GM21367 (cell line): ENCODE measurements around the gene CXCL16.

Experiments used
- ATAC-seq: cut with Tn5 transposase; IDR thresholded peaks from one replicate; pipeline ENCODE4 v1.9.1; 2021; ENCODE audit not compliant: unreplicated experiment

The CXCL16 gene, protein sequence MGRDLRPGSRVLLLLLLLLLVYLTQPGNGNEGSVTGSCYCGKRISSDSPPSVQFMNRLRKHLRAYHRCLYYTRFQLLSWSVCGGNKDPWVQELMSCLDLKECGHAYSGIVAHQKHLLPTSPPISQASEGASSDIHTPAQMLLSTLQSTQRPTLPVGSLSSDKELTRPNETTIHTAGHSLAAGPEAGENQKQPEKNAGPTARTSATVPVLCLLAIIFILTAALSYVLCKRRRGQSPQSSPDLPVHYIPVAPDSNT

GRCh38 chr17:4739122-4740024 is at the start of gene CXCL16, which contains the start of gene ZMYND15:
Gene CXCL16 (minus strand): TSS chr17:4739928. CDS start chr17:4739339, 589 bp downstream.
Gene ZMYND15 (plus strand): TSS chr17:4739833. CDS start chr17:4740549, 716 bp downstream.
- ATAC-seq, result no peak

DNA sequence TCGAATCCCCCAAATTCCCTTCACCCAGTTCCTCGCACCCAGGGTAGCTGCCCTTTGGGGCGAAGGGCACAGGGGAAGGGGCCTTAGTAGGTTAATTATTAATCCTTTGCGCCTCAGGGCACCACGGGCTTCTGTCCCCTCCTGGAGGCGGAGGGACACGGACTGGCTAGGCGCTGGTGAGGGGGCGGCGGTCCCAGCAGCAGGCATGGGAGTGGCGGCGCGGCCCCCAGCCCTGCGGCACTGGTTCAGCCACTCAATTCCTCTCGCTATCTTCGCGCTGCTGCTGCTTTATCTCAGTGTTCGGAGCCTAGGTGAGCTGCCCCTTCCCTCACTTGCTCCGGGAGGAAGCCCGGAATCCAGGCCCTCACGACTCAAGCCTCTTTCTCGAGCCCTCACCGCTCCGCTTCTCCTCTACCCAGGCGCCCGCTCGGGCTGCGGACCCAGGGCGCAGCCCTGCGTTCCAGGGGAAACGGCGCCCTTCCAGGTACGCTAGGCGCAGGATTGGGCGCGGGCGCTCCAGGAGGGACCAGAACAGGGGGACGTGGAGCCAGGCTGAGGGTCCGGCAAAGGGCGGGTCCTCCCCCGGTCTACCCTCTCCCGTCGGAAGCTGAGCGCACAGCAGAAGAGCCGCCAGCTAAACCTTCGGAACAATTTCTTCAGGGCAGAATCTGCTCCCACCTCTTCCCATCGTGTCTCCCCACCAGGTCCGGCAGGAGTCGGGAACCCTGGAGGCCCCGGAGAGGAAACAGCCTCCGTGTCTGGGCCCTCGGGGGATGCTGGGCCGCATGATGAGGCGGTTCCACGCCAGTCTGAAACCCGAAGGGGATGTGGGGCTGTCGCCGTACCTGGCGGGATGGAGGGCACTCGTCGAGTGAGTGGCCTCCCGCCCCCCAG is 49.3 kb upstream of the CXCL16 start, which contains the start of gene GLTPD2:
Gene GLTPD2 (plus strand): TSS at position 158 of the 894 bp plus-strand sequence. CDS start 48 bp downstream, at position 206.
- peak; percentile 18 for ATAC-seq

- ATAC-seq, result no peak
Measured at GRCh38 chr17:4788159-4788806, 48.6 kb upstream of the CXCL16 start.

GRCh38 chr17:4786516-4786915 is 46.8 kb upstream of the CXCL16 start:
- no peak for ATAC-seq

GRCh38 chr17:4786106-4786511 is 46.4 kb upstream of the CXCL16 start, which contains the start of gene VMO1:
Gene VMO1 (minus strand): TSS chr17:4786364. CDS start chr17:4786352, 12 bp downstream.
- no peak for ATAC-seq

GRCh38 chr17:4785311-4786105 is 45.8 kb upstream of the CXCL16 start:
- no peak for ATAC-seq

- ATAC-seq, result no peak
Measured at GRCh38 chr17:4782652-4783051, 42.9 kb upstream of the CXCL16 start.

DNA sequence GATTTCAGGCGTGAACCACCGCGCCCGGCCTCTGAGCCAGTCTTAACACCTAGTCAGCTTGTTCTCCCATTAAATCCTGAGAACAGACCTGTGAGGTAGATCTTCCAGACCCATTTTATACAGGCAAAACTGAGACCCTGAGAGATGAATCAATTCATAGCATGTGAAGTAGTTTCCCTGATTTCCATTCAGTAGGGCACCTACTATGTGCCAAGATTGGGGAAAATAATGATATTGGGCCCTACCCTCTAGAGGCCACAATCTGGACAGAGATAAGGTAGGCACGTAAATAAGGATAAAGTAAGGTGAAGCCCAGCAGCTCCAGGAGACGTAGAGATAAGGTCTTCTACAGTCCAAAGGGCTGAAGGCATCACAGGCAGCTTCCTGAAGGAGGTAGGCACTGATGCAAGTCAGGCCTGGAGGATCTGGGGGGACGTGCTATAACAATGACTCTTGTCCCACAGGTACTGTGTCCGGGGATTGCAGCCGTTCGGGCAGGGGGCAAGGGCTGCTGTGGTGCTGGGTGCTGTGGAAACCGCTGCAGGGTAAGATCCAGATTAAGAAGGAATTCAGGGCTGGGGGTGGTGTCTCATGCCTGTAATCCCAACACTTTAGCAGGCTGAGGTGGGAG is 40.7 kb upstream of the CXCL16 start:
- ATAC-seq, result no peak

GRCh38 chr17:4777969-4778760 is 38.4 kb upstream of the CXCL16 start:
- no peak for ATAC-seq

GRCh38 chr17:4772235-4772613 is 32.5 kb upstream of the CXCL16 start:
- ATAC-seq, result no peak

GRCh38 chr17:4771519-4772234 is 31.9 kb upstream of the CXCL16 start, which contains the start of gene TM4SF5:
Gene TM4SF5 (plus strand): TSS chr17:4771886. CDS start chr17:4771923, 37 bp downstream.
- ATAC-seq, result no peak

DNA sequence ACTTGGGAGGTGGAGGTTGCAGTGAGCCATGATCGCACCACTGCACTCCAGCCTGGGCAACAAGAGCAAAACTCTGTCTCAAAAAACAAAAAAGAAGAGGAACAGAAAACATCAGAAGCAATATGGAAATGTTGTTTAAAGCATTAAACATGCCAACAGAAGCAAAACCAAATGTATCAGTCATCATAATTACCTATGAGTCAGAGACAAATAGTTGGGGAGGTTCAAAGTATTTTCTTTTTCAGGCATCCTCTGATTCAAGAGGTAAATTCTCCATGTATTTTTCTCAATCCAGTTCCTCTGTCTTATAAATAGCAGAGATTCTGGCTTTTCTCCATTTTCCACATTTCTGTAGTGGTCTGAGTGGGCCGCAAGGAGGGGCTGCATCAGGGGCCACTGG is 29.9 kb upstream of the CXCL16 start:
- ATAC-seq, result no peak

GRCh38 chr17:4768298-4768697 is 28.6 kb upstream of the CXCL16 start:
- ATAC-seq, result no peak

DNA sequence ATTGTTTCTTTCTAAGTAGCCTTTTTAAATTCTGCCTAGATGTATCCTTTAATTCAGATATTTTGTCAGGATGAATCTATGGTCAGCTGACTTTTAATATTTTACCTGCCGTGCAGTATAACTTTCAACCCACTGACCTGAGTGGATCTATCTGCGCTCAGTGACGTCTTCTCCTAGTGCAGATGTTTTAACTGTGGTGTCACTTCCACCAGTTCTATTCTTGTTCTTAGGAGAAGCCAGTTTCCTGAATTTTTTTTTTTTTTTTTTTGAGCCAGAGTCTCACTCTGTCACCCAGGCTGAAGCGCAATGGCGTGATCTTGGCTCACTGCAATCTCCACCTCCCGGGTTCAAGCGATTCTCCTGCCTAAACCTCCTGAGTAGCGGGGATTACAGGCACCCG is 27.0 kb upstream of the CXCL16 start:
- ATAC-seq, result no peak

GRCh38 chr17:4766201-4766600 is 26.5 kb upstream of the CXCL16 start:
- no peak for ATAC-seq

GRCh38 chr17:4764595-4764994 is 24.9 kb upstream of the CXCL16 start:
- no peak for ATAC-seq

DNA sequence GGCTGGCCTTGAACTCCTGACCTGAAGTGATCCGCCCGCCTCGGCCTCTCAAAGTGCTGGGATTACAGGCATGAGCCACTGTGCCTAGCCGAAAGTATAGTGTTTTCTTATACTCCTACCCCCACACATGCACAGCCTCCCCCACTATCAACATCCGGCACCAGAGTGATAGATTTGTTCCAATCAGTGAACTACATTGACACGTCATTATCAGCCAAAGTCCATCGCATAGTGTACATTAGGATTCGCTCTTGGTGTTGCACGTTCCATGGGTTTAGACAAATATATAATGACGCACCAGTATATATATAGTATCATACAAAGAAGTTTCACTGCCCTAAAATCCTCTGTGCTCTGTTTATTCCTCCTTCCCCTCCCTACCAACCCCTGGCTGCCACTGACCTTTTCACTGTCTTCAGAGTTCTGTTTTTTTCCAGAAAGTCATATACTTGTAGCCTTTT is 20.1 kb upstream of the CXCL16 start:
- ATAC-seq, result no peak
